Measurements from ENCODE around the gene ZC3H4.

GRCh38 chr19:47112997-47113849, at the start of gene ZC3H4:
- peak in 1 of 4 experiments; percentile 1 for TF ChIP-seq CTCF (IDR thresholded peaks at IDR 0.05)
- peak; percentile 83 for TF ChIP-seq POLR2A (IDR thresholded peaks at IDR 0.05)
